B cell (primary cell): ENCODE data around the gene IMMP2L. TPM values are rescaled to one million over a fixed set of nuclear protein-coding genes. Genes with fewer than 3 reads are reported as not detected.

ENCODE experiments used
- ATAC-seq: fragments of 200-7000 bp; cut with Tn5 transposase; one replicate; pipeline ENCODE4 v1.10.0; 2021; ENCODE audit warnings: low read depth, mild to moderate bottlenecking, moderate number of reproducible peaks, moderate library complexity
- CTCF ChIA-PET: fragments of 350-600 bp; sonication (Branson Sonifier 250); formaldehyde crosslinking; loops from one replicate; lab custom pipeline; 2021; ENCODE audit warnings: antibody characterized with exemption, inconsistent platforms; lab: Charles Lee
- POLR2A ChIA-PET: fragments of 350-600 bp; sonication (Branson Sonifier 250); formaldehyde crosslinking; loops from one replicate; lab custom pipeline; 2021; ENCODE audit warnings: antibody characterized with exemption; lab: Charles Lee
- DNase-seq: peaks from one replicate; pipeline ENCODE4 v3.0.0; 2013
- H2AFZ ChIP-seq: 2 replicates; pipeline ENCODE4 v1.6.1; 2012; ENCODE audit warnings: mild to moderate bottlenecking, low read depth, low read length; ENCODE audit not compliant: insufficient read depth, poor library complexity, severe bottlenecking
- H3K27ac ChIP-seq, 2 donors: 1 replicate in 1 of 2; 2 replicates in 1 of 2; pipeline ENCODE4 v1.5.1; 2012 to 2013; ENCODE audit warnings: low read length in 2 of 2, mild to moderate bottlenecking in 2 of 2, moderate library complexity in 1 of 2
- H3K27me3 ChIP-seq, 4 experiments: fragments of 200-600 bp in 1 of 4; sonication (generic) in 1 of 4; replicated peaks in 1 of 4; 1 replicate in 2 of 4; 2 replicates in 2 of 4; pipeline versions ENCODE4 v1.6.1 to v1.7.0; 2013 to 2016; ENCODE audit warnings: low read length in 3 of 4, mild to moderate bottlenecking in 2 of 4, mixed read lengths in 1 of 4, moderate library complexity in 1 of 4; ENCODE audit not compliant: insufficient read depth in 4 of 4, control insufficient read depth in 3 of 4; ENCODE audit errors: control extremely low read depth in 1 of 4
- H3K36me3 ChIP-seq, 2 experiments: replicated peaks in 1 of 2; 1 replicate in 1 of 2; 2 replicates in 1 of 2; pipeline versions ENCODE4 v1.6.1 to v1.7.1; 2013; ENCODE audit warnings: low read length in 1 of 2; ENCODE audit not compliant: insufficient read depth in 2 of 2, control insufficient read depth in 1 of 2; ENCODE audit errors: control extremely low read depth in 1 of 2, extremely low read depth in 1 of 2
- H3K4me1 ChIP-seq, 2 donors: fragments of 200-600 bp in 1 of 2; sonication (generic) in 1 of 2; 1 replicate in 1 of 2; 2 replicates in 1 of 2; pipeline versions ENCODE4 v1.5.1 to v1.6.1; 2013 to 2017; ENCODE audit warnings: low read length in 2 of 2; ENCODE audit not compliant: control insufficient read depth in 2 of 2, insufficient read depth in 2 of 2
- H3K4me2 ChIP-seq: replicated peaks from 2 replicates; pipeline ENCODE3; 2012; ENCODE audit warnings: mild to moderate bottlenecking, low read depth, low read length; ENCODE audit not compliant: poor library complexity, severe bottlenecking
- H3K4me3 ChIP-seq, 5 experiments: fragments of 200-600 bp in 1 of 5; sonication (generic) in 1 of 5; 1 replicate in 3 of 5; 2 replicates in 2 of 5; pipeline versions ENCODE4 v1.5.1 to v1.7.0; 2011 to 2016; ENCODE audit warnings: low read length in 4 of 5, mild to moderate bottlenecking in 4 of 5, low read depth in 2 of 5, control low read depth in 1 of 5, moderate library complexity in 1 of 5; ENCODE audit not compliant: insufficient read depth in 1 of 5; ENCODE audit errors: control extremely low read depth in 1 of 5, extremely low read depth in 1 of 5
- H3K79me2 ChIP-seq: fragments of 200-600 bp; sonication (generic); one replicate; pipeline ENCODE4 v1.6.0; 2016; ENCODE audit warnings: low read length; ENCODE audit not compliant: control insufficient read depth, insufficient read depth
- H3K9ac ChIP-seq: fragments of 200-600 bp; sonication (generic); 2 replicates; pipeline ENCODE4 v1.6.1; 2017; ENCODE audit warnings: mild to moderate bottlenecking, low read length, moderate library complexity
- H3K9me3 ChIP-seq, 3 donors: one replicate each; pipeline versions ENCODE4 v1.6.1 to v1.7.1; 2013; ENCODE audit warnings: low read length in 2 of 3; ENCODE audit not compliant: control insufficient read depth in 2 of 3, insufficient read depth in 1 of 3; ENCODE audit errors: control extremely low read depth in 1 of 3
- H4K20me1 ChIP-seq: 2 replicates; pipeline ENCODE4 v1.6.0; 2012; ENCODE audit warnings: mild to moderate bottlenecking, low read length; ENCODE audit not compliant: insufficient read depth, control insufficient read depth, poor library complexity, severe bottlenecking
- H3K27ac Mint-ChIP-seq: one replicate; pipeline ENCODE4 v1.8.0; 2021; ENCODE audit warnings: mixed read lengths
- H3K27me3 Mint-ChIP-seq: one replicate; pipeline ENCODE4 v1.8.0; 2021; ENCODE audit warnings: mixed read lengths
- H3K4me1 Mint-ChIP-seq: one replicate; pipeline ENCODE4 v1.8.0; 2021; ENCODE audit warnings: mixed read lengths
- H3K4me3 Mint-ChIP-seq: one replicate; pipeline ENCODE4 v1.8.0; 2021; ENCODE audit warnings: mixed read lengths
- H3K9me3 Mint-ChIP-seq: one replicate; pipeline ENCODE4 v1.8.0; 2022; ENCODE audit warnings: mixed read lengths; ENCODE audit not compliant: insufficient read depth
- EZH2 ChIP-seq: IDR thresholded peaks from 2 replicates; pipeline ENCODE4 v1.6.1; 2012; ENCODE audit warnings: borderline replicate concordance, low read depth, mild to moderate bottlenecking, moderate library complexity, low read length; ENCODE audit not compliant: insufficient read depth, poor library complexity, severe bottlenecking
- WGBS: methylation state at CpG from one replicate; pipeline ENCODE4 v1.1.5; 2013; ENCODE audit warnings: missing lambda C conversion rate; ENCODE audit not compliant: insufficient coverage; 5-methylcytosine and 5-hydroxymethylcytosine counted together
- intact Hi-C: fragments of 100-400 bp; cut with micrococcal nuclease; formaldehyde crosslinking; loops from one replicate; pipeline ENCODE4 v1.10.0; 2022
- polyA plus RNA-seq: library from polyadenylated mRNA; depleted of rRNA; stranded (reverse); fragments of >200 nt; gene quantifications from 2 replicates; pipeline ENCODE4 v1.2.3, GENCODE V29; 2012
- total RNA-seq, 2 donors: library from RNA; stranded (reverse); fragments of 120-200 nt in 1 of 2; gene quantifications; 1 replicate in 1 of 2; 2 replicates in 1 of 2; pipeline versions ENCODE4 v1.2.3 to v1.2.4, GENCODE V29; 2013 to 2022
- TF ChIP-seq, protein P1 (sequence below): fragments of 200-600 bp; IDR thresholded peaks from one replicate; pipeline ENCODE4 v1.8.0; 2022; ENCODE audit warnings: antibody characterized with exemption, mild to moderate bottlenecking

IMMP2L gene
- total and polyA plus RNA-seq, 2 donors (not counting 1 experiment from before 2014, with no cell fraction given): 3.8 to 34.2 TPM

DNA sequence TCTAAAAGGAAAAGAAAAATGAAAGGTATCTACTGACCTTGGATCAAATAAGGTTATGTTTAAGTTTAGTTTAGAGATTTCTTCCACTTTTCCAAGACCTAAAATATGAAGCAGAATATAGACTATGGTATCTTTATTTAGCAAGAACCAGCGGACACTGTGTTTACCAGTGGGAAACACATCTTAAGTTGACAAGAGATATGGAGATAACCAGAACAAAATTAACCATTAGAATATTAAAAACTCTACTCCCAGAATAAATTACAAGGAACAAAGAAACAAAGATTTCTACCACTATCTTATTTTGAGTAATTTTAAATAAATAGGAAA is 86.9 kb downstream of the IMMP2L start:
- no peak overlapping the region for H3K9ac ChIP-seq

DNA sequence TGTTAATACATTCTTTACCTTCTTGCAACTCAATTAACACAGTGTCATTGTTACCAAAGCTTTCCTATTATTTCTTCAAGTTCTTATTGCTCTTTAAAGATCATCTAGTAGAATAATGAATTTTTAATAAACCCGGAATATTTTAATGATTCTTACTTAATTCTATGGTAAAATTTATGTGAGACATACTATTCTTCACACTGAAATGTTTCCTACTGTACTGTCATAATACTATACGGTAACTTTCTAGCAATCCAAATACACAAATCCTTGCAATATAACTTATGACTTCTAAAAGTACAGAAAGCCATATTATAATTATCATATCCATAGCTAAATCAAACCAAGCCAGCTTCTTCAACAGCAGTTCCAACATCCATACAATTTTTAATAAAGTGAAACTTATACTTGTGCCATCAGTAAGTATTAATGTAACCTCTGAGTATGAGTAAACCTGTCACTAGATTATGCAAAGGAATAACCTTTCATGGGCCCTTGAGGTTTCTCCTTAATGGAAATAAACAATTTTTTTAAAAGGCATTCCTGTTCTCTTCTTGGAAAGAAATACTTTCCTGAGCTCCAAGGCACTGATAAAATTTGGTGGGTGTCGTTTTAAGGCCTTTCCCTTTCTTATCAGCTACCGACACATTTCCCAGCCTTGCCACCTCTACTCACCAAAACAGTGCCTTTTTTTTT is 87.4 kb downstream of the IMMP2L start:
- Histone ChIP-seq H3K4me3 (no peak overlapping the region), H3K27ac (no peak overlapping the region), H3K27me3 (no peaks in the 10 kb centered on the region), H3K36me3 (no peaks in the 10 kb centered on the region), H3K9me3 (peaks cover 0 to 5% (median 3%) of the 10 kb centered on the region in 3 donors), H3K4me2 (no peak overlapping the region), H3K9ac (no peak overlapping the region), H4K20me1 (no peaks in the 10 kb centered on the region), H3K79me2 (no peaks in the 10 kb centered on the region), H3K4me1 (no peaks in the 10 kb centered on the region), H2AFZ (no peak overlapping the region)
- no peak overlapping the region for H3K27ac Mint-ChIP-seq
- DNase-seq: no peak
- H3K9me3 Mint-ChIP-seq: peaks cover 10% of the 10 kb centered on the region
- H3K4me3 Mint-ChIP-seq: no peak overlapping the region
- WGBS: no CpG with 5 or more reads among the region's 4 CpGs
- H3K27me3 Mint-ChIP-seq: no peaks in the 10 kb centered on the region
- CTCF ChIA-PET: no interaction called here
- no peak for ATAC-seq
- TF ChIP-seq EZH2: no peak
- TF ChIP-seq, protein P1, sequence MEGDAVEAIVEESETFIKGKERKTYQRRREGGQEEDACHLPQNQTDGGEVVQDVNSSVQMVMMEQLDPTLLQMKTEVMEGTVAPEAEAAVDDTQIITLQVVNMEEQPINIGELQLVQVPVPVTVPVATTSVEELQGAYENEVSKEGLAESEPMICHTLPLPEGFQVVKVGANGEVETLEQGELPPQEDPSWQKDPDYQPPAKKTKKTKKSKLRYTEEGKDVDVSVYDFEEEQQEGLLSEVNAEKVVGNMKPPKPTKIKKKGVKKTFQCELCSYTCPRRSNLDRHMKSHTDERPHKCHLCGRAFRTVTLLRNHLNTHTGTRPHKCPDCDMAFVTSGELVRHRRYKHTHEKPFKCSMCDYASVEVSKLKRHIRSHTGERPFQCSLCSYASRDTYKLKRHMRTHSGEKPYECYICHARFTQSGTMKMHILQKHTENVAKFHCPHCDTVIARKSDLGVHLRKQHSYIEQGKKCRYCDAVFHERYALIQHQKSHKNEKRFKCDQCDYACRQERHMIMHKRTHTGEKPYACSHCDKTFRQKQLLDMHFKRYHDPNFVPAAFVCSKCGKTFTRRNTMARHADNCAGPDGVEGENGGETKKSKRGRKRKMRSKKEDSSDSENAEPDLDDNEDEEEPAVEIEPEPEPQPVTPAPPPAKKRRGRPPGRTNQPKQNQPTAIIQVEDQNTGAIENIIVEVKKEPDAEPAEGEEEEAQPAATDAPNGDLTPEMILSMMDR: no peak
- no peaks in the 10 kb centered on the region for H3K4me1 Mint-ChIP-seq
- intact Hi-C loops: no loop called here
- POLR2A ChIA-PET: no interaction called here

More for the DNA sequence above, 86.9 kb downstream of the IMMP2L start:
- DNase-seq (no peak), ATAC-seq (no peak)
- Histone ChIP-seq H3K79me2 (no peaks in the 10 kb centered on the region), H3K4me3 (no peak overlapping the region), H3K4me1 (no peaks in the 10 kb centered on the region), H3K27me3 (no peaks in the 10 kb centered on the region), H3K4me2 (no peak overlapping the region), H3K9me3 (peaks cover 0 to 5% (median 3%) of the 10 kb centered on the region in 3 donors), H4K20me1 (no peaks in the 10 kb centered on the region), H3K27ac (no peak overlapping the region), H2AFZ (no peak overlapping the region), H3K36me3 (no peaks in the 10 kb centered on the region)
- no peaks in the 10 kb centered on the region for H3K4me1 Mint-ChIP-seq
- peaks cover 10% of the 10 kb centered on the region for H3K9me3 Mint-ChIP-seq
- ChIA-PET CTCF (no interaction called here), POLR2A (no interaction called here)
- TF ChIP-seq EZH2: no peak
- TF ChIP-seq, protein P1: no peak
- no CpG with 5 or more reads among the region's 1 CpG for WGBS
- intact Hi-C loops: no loop called here
- no peaks in the 10 kb centered on the region for H3K27me3 Mint-ChIP-seq
- no peak overlapping the region for H3K4me3 Mint-ChIP-seq
- H3K27ac Mint-ChIP-seq: no peak overlapping the region
